HUES64 (cell line): ENCODE results near the gene RAB40C.

ENCODE experiments used
- H3K27ac ChIP-seq: 2 replicates; pipeline ENCODE4 v1.7.0; 2013; ENCODE audit warnings: low read depth, low read length, inconsistent platforms
- H3K27me3 ChIP-seq: 2 replicates; pipeline ENCODE4 v1.6.1; 2013; ENCODE audit warnings: mild to moderate bottlenecking, low read length; ENCODE audit not compliant: insufficient read depth
- H3K36me3 ChIP-seq: 2 replicates; pipeline ENCODE4 v1.6.1; 2013; ENCODE audit warnings: mild to moderate bottlenecking, low read length; ENCODE audit not compliant: insufficient read depth
- H3K4me1 ChIP-seq: 2 replicates; pipeline ENCODE4 v1.6.1; 2013; ENCODE audit warnings: mild to moderate bottlenecking, low read length, moderate library complexity; ENCODE audit not compliant: insufficient read depth
- H3K4me3 ChIP-seq: 2 replicates; pipeline ENCODE4 v1.5.1; 2013; ENCODE audit warnings: mild to moderate bottlenecking, low read length, moderate library complexity
- H3K9ac ChIP-seq: 2 replicates; pipeline ENCODE4 v1.6.1; 2013; ENCODE audit warnings: mild to moderate bottlenecking, low read depth, low read length
- H3K9me3 ChIP-seq: 2 replicates; pipeline ENCODE4 v1.6.1; 2013; ENCODE audit warnings: low read depth, low read length; ENCODE audit not compliant: insufficient read depth
- WGBS: fragments of 150-250, 120-280 bp; methylation state at CpG from one replicate; pipeline ENCODE4 v1.1.7; 2013; ENCODE audit warnings: missing lambda C conversion rate; 5-methylcytosine and 5-hydroxymethylcytosine counted together

RAB40C gene

DNA sequence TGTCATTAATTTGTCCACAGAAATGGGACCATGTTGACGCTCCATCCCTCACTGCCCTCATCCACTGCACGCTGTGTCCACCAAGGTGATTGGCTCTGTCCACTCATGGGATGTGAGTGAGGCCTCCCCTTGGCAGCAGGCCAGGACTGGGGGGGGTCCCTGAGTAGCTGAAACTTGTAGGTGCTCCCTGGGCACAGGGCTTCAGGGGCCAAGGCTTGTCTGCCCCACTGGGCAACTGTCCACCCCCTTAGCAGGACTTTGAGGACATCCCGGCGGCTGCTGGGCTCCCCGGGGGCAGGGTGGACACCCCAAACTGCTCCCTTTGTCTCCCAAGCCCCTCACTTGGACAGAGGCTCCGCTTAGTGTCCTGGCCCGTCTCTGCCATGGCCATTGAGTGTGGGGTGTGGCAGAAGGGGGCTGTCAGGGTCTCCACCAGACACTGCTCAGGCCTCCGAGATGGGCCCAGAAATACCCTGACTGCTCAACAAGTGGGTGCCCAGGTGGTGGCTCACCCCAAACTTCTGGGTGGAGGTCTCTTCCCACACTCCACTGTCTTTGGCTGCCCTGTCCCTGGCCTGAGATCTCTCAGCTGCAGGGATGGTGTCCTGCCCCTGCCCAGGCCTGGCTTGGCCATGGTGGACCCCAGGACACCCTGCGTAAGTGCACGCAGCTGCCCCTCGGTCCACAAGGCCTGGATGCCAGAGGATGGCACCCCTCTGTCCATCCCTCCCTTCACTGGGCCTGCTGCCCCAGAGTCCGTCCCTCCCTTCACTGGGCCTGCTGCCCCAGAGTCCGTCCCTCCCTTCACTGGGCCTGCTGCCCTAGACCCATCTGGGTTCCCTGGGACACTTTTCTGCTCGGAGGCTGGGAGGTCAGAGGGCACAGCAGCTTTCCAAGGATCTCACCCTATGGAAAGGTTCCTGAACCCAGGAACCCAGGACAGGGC, 2.9 kb upstream of the RAB40C start:
- no peak overlapping the region for H3K4me3 ChIP-seq
- H3K9me3 ChIP-seq = no peaks in the 10 kb centered on the region
- no peak overlapping the region for H3K9ac ChIP-seq
- peaks cover 4% of the 10 kb centered on the region; the same call in 1 of the 2 replicates for H3K4me1 ChIP-seq
- 88% methylated on average over 14 of the region's 14 CpGs for WGBS
- peaks cover 29% of the 10 kb centered on the region for H3K27me3 ChIP-seq
- H3K27ac ChIP-seq = no peak overlapping the region
- H3K36me3 ChIP-seq = no peaks in the 10 kb centered on the region

DNA sequence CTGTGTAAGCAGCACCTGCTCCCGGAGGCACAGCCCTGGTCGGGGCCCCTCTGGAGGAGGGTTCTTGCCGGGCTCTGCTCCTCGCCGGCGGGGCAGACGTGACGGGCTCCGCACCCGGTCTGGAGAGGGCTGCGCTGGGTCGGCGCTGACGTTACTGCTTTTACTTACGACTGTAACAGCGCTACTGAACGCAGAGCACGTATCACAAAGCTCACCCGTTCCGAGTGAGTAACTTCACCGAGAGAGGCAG, 1.3 kb upstream of the RAB40C start:
- 2% methylated on average over 21 of the region's 21 CpGs for WGBS
- H3K4me3 ChIP-seq = peak overlapping the region; percentile 99
- no peaks in the 10 kb centered on the region for H3K9me3 ChIP-seq
- H3K27ac ChIP-seq = peak overlapping the region; percentile 100
- peaks cover 4% of the 10 kb centered on the region; the same call in 1 of the 2 replicates for H3K4me1 ChIP-seq
- H3K36me3 ChIP-seq = 0 out of 2 replicates have a peak, but pooled peaks cover 2% of the 10 kb centered on the region
- H3K9ac ChIP-seq = peak overlapping the region; percentile 99
- peaks cover 29% of the 10 kb centered on the region for H3K27me3 ChIP-seq

DNA sequence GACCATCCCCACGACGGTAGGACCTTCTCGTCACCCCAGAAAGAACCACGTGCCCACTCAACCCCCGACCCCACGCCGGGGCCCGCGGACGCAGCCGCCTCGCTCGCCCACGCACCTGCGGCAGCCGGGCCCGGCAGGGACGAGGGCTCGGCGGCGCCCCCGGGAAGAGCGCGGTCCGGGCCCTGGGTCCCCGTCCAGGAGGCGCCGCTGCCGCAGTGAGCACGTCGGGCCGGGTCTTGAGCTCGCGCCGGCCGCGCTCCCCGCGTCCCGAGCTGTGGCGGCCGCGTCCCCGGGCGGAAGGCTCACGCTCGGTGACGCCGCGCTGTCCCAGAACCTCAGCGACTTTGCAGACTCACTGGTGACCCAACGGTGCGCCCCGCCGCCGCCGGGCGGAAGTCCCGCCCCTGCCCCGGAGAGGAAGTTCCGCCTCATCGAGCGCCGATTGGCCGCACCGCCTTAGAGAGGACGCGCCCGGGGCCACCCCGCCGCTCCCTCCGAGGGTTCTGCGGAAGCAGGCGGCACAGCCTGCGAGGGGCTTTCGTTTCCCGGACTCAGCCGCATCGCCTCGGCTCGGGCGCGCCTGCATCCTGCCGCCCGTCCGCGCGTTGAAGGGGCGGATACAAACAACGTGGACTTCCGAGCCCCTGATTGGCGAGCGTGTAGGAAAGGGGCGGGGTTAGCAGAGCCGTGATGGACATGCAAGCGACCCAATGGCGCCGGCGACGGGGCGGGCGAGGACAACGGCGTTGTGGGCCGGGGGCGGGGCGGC, 793 bp upstream of the RAB40C start:
- H3K27me3 ChIP-seq = peaks cover 29% of the 10 kb centered on the region
- H3K9ac ChIP-seq = peak overlapping the region; percentile 99
- peak overlapping the region; percentile 100 for H3K27ac ChIP-seq
- WGBS = under 1% methylated on average over 107 of the region's 107 CpGs
- peaks cover 4% of the 10 kb centered on the region; the same call in 1 of the 2 replicates for H3K4me1 ChIP-seq
- H3K4me3 ChIP-seq = peak overlapping the region; percentile 99
- H3K36me3 ChIP-seq = 0 out of 2 replicates have a peak, but pooled peaks cover 2% of the 10 kb centered on the region
- H3K9me3 ChIP-seq = no peaks in the 10 kb centered on the region

DNA sequence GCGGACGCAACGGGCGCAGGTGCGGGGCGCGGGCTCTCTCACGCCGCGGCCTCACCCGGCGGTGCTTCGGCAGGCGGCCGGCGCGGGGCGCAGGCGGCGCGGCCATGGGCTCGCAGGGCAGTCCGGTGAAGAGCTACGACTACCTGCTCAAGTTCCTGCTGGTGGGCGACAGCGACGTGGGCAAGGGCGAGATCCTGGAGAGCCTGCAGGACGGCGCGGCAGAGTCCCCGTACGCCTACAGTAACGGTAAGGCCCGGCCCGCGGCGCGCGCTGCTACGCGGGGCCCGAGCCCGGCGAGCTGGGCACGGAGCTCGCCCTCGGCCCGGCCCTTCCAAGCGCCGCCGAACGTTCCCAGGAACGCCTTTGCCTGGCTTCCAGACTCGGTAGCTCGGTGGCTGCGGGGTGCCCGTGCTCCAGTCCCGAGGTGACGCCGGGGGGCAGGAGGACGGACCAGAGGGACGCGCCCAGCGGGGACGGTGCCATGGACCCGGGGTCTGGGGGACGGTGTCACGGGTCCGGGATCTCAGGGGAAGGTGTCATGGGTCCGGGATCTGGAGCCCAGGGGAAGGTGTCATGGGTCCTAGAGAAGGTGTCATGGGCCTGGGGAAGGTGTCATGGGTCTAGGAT, 435 bp downstream of the RAB40C start:
- Histone ChIP-seq H3K4me3 (peak overlapping the region; percentile 89), H3K27ac (0 out of 2 replicates have a peak overlapping the region, but pooled peaks have one; percentile 17), H3K9me3 (no peaks in the 10 kb centered on the region), H3K9ac (peak overlapping the region; percentile 73), H3K27me3 (peaks cover 29% of the 10 kb centered on the region), H3K4me1 (peaks cover 4% of the 10 kb centered on the region; the same call in 1 of the 2 replicates), H3K36me3 (0 out of 2 replicates have a peak, but pooled peaks cover 2% of the 10 kb centered on the region)
- WGBS = 1% methylated on average over 71 of the region's 71 CpGs

DNA sequence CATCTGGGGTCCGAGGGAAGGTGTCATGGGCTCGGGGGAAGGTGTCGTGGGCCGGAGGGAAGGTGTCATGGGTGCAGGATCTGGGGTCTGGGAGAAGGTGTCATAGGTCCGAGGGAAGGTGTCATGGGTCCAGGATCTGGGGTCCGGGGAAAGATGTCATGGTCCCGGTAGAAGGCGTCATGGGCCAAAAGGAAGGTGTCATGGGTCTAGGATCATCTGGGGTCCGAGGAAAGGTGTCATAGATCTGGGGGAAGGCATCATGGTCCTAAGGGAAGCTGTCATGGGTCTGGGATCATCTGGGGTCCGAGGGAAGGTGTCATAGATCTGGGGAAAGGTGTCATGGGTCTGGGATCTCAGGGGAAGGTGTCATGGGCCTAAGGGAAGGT, 942 bp downstream of the RAB40C start:
- no peak overlapping the region for H3K27ac ChIP-seq
- 72% methylated on average over 10 of the region's 10 CpGs for WGBS
- no peak overlapping the region; the same call in 1 of the 2 replicates for H3K9ac ChIP-seq
- H3K9me3 ChIP-seq = no peaks in the 10 kb centered on the region
- H3K27me3 ChIP-seq = peaks cover 25% of the 10 kb centered on the region
- 0 out of 2 replicates have a peak, but pooled peaks cover 2% of the 10 kb centered on the region for H3K36me3 ChIP-seq
- H3K4me3 ChIP-seq = peak overlapping the region; percentile 89
- peaks cover 4% of the 10 kb centered on the region; the same call in 1 of the 2 replicates for H3K4me1 ChIP-seq

DNA sequence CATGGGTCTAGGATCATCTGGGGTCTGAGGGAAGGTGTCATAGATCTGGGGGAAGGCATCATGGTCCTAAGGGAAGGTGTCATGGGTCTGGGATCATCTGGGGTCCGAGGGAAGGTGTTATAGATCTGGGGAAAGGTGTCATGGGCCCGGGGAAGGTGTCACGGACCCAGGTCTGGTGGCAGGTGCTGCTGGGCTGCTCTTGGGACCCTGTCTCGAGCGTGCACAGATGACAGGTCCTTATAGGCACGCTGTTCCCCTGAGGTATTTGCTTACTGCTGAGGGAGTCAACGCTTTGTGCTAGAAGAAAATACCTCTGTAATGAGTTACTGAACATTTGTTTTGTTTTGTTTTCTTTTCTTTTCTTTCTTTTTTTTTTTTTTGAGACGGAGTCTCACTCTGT, 1.4 kb downstream of the RAB40C start:
- Histone ChIP-seq H3K27me3 (peaks cover 21% of the 10 kb centered on the region), H3K9me3 (no peaks in the 10 kb centered on the region), H3K9ac (no peak overlapping the region), H3K4me1 (peaks cover 4% of the 10 kb centered on the region; the same call in 1 of the 2 replicates), H3K4me3 (peak overlapping the region; percentile 89), H3K36me3 (0 out of 2 replicates have a peak, but pooled peaks cover 2% of the 10 kb centered on the region), H3K27ac (no peak overlapping the region)
- WGBS = 74% methylated on average over 8 of the region's 8 CpGs

DNA sequence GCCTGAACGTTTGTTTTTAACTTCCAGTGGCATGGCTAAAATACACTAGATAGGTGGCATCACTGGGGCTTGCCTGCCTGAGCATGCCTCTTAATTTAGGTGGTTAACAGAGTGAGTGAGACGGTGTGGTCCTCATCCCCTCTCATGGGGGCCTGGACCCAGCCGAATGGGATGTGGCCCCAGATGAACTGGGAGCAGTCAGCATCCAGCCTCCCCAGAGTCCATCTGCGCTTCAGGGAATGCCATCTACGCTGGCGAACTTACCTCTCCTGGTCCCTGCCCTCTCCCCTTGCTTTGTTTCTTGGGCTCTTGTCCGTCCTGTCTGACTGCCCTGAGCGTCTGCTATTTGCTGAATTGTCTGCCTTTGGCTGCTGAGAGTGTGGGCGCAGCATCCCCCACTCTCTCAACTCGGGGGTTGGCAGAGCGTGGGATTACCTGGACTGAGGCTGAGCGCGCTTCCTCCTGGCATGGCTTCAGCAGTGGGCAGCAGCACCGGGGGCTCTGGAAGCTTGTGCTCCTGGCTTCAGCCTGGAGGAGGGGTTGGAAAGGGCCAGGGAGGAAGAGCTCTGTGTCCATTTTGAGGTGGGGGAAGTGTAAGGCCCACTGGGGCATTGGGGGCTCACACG, 2.1 kb downstream of the RAB40C start:
- 93% methylated on average over 15 of the region's 15 CpGs for WGBS
- Histone ChIP-seq H3K36me3 (0 out of 2 replicates have a peak, but pooled peaks cover 2% of the 10 kb centered on the region), H3K4me3 (no peak overlapping the region), H3K9me3 (no peaks in the 10 kb centered on the region), H3K27ac (no peak overlapping the region), H3K27me3 (peaks cover 13% of the 10 kb centered on the region), H3K9ac (no peak overlapping the region), H3K4me1 (peaks cover 4% of the 10 kb centered on the region; the same call in 1 of the 2 replicates)

DNA sequence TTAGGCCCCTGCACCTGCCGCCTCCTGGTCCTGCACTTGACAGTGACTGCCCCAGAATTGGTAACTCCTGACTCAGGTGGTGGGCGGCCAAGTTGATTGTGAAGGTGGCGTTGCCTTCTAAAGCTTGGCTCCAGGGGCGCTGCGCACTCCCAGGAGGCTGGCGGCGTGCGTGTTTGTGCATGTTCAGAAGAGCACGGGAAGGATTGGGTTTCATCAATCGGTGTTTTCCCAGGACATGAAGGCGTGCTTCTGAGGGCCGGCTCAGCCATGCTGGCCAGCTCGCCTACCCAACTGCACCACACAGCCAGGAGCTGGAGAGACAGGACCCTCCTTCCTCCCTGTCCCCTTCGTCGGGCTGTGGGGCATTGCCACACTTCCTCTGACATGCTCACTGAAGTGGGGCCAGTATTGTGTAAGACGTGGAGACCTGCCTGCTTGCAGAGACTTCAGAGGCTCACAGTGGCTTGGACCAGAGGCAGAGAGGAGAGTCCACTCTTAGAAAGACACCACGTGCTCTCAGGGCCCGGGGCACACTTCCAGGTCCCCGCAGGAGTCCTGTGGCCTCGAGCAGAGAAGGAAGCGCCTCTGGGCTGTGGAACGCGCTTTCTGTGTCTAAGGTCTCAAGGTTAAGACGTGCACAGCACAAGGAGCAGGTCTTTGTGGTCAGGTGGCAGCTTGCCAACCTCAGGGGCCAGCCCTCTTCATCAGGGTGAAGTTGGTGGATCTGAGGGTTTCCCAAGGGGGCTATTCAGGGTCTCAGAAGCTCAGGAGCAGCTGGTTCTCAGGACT, 2.8 kb downstream of the RAB40C start:
- Histone ChIP-seq H3K4me1 (peaks cover 4% of the 10 kb centered on the region; the same call in 1 of the 2 replicates), H3K9ac (0 out of 2 replicates have a peak overlapping the region, but pooled peaks have one; percentile 20), H3K9me3 (no peaks in the 10 kb centered on the region), H3K27me3 (peaks cover 7% of the 10 kb centered on the region), H3K27ac (no peak overlapping the region), H3K36me3 (0 out of 2 replicates have a peak, but pooled peaks cover 2% of the 10 kb centered on the region), H3K4me3 (no peak overlapping the region)
- WGBS = 94% methylated on average over 24 of the region's 24 CpGs

DNA sequence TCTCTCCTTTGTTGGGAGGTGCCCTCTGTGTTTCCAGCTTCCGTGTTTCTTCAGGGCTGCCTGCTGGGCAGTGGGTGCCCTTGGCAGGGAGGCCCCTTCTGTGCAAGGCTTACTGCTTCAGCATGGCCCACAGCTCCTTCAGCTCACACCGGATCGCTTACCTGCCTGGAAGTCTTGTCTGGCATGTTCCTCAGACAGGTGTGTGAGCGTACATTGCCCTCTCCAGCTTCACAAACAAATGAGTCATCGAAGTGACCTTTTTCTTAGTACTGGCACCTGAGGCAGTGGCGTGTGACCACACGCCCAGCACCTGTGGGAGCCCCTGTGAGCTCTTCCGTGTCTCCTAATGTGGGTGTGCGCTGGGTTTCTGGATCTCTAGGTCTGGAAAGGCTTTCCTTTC, 3.5 kb downstream of the RAB40C start:
- Histone ChIP-seq H3K27me3 (peaks cover 7% of the 10 kb centered on the region), H3K4me1 (no peaks in the 10 kb centered on the region), H3K9me3 (no peaks in the 10 kb centered on the region), H3K36me3 (0 out of 2 replicates have a peak, but pooled peaks cover 2% of the 10 kb centered on the region), H3K9ac (no peak overlapping the region), H3K4me3 (no peak overlapping the region), H3K27ac (no peak overlapping the region)
- WGBS = 95% methylated on average over 9 of the region's 9 CpGs

DNA sequence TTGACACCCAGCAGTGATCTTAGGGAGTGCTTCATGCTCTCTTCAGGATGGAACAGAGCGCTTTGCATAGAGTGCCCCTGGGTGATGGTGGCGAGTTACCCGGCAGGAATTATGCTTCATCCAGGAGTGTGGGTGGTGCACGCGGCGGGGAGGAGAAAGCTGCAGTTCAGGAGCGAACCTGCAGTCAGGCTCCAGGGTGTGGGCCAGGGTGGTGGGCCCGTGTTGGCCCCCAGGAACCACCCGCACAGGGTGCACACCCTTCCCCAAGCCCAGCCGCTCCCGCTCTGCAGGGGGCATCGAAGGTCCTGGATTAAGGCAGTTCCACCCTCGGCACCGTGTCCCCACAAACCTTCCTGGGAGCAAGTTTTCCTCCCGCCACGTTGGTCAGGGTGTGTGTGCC, 3.9 kb downstream of the RAB40C start:
- 89% methylated on average over 16 of the region's 16 CpGs for WGBS
- H3K9ac ChIP-seq = no peak overlapping the region
- no peaks in the 10 kb centered on the region for H3K9me3 ChIP-seq
- H3K27ac ChIP-seq = no peak overlapping the region
- H3K27me3 ChIP-seq = peaks cover 7% of the 10 kb centered on the region
- H3K36me3 ChIP-seq = 0 out of 2 replicates have a peak, but pooled peaks cover 2% of the 10 kb centered on the region
- no peaks in the 10 kb centered on the region for H3K4me1 ChIP-seq
- H3K4me3 ChIP-seq = no peak overlapping the region
